MCF 10A (cell line): ENCODE data around the gene AKAP13. TPM values are rescaled to one million over a fixed set of nuclear protein-coding genes. Genes with fewer than 3 reads are reported as not detected.

Source experiments
- BruUV-seq: library from RNA; stranded (reverse); fragments of 400-500 nt; replicated peaks from 2 replicates; lab custom pipeline; 2021; lab: Mats Ljungman, UMichigan
- CTCF ChIA-PET: fragments of 300-600 bp; sonication (Branson Sonifier 250); formaldehyde crosslinking; extraction: SDS; loops from one replicate; lab custom pipeline; 2021; ENCODE audit warnings: antibody characterized with exemption, inconsistent platforms; lab: Yijun Ruan, JAX
- POLR2A ChIA-PET: fragments of 300-600, 350-650 bp; sonication (Branson Sonifier 250); formaldehyde crosslinking; extraction: SDS; loops from one replicate; lab custom pipeline; 2020; ENCODE audit warnings: antibody characterized with exemption, inconsistent platforms; lab: Yijun Ruan, JAX
- DNase-seq: peaks from one replicate; pipeline ENCODE4 v3.0.0-alpha.2; 2018; ENCODE audit not compliant: unreplicated experiment
- H3K27ac Mint-ChIP-seq: one replicate; pipeline ENCODE4 v1.8.0; 2022; ENCODE audit warnings: mild to moderate bottlenecking, low read depth, mixed read lengths; ENCODE audit not compliant: unreplicated experiment
- H3K27me3 Mint-ChIP-seq: one replicate; pipeline ENCODE4 v1.8.0; 2022; ENCODE audit warnings: mixed read lengths; ENCODE audit not compliant: insufficient read depth, unreplicated experiment
- H3K36me3 Mint-ChIP-seq: one replicate; pipeline ENCODE4 v1.8.0; 2022; ENCODE audit warnings: mild to moderate bottlenecking, moderate library complexity, mixed read lengths; ENCODE audit not compliant: insufficient read depth, unreplicated experiment
- H3K4me1 Mint-ChIP-seq: one replicate; pipeline ENCODE4 v1.8.0; 2022; ENCODE audit warnings: mixed read lengths; ENCODE audit not compliant: insufficient read depth, unreplicated experiment
- H3K4me3 Mint-ChIP-seq: one replicate; pipeline ENCODE4 v1.8.0; 2022; ENCODE audit warnings: mild to moderate bottlenecking, moderate library complexity, mixed read lengths; ENCODE audit not compliant: unreplicated experiment
- H3K9me3 Mint-ChIP-seq: one replicate; pipeline ENCODE4 v1.8.0; 2022; ENCODE audit warnings: mixed read lengths; ENCODE audit not compliant: unreplicated experiment
- CTCF ChIP-seq: fragments of 200-600 bp; IDR thresholded peaks from one replicate; pipeline ENCODE4 v1.8.0; 2022; ENCODE audit warnings: antibody characterized with exemption, mild to moderate bottlenecking; ENCODE audit not compliant: unreplicated experiment
- intact Hi-C: fragments of 100-400 bp; cut with micrococcal nuclease; formaldehyde crosslinking; loops from 2 replicates; pipeline ENCODE4 v1.14.1; 2022
- total RNA-seq: library from RNA; stranded (reverse); gene quantifications from 2 replicates; pipeline ENCODE4 v1.2.3, GENCODE V29; 2022

AKAP13 gene
- total RNA-seq, 1 experiment from 2014 or later: 65.7 TPM

- no peaks in the 10 kb centered on the region for H3K9me3 Mint-ChIP-seq
- H3K36me3 Mint-ChIP-seq: peaks cover 19% of the 10 kb centered on the region
- intact Hi-C loops: no loop called here
- H3K4me1 Mint-ChIP-seq: peaks cover 16% of the 10 kb centered on the region
- no peaks in the 10 kb centered on the region for H3K27me3 Mint-ChIP-seq
- no peak for DNase-seq
- no TSS peak for BruUV-seq
- ChIA-PET CTCF (no interaction called here), POLR2A (interaction anchor here (1.4 kb wide), 1 partner anchor 42 kb away, joined by 3 read pairs; no protein-coding TSS in a partner anchor)
- H3K4me3 Mint-ChIP-seq: no peak overlapping the region
- no peak overlapping the region for H3K27ac Mint-ChIP-seq
- no peak for TF ChIP-seq CTCF
These were observed 377.7 kb downstream of the AKAP13 start for GRCh38 chr15:85757939-85758654.

- ChIA-PET CTCF (no interaction called here), POLR2A (no interaction called here)
- intact Hi-C loops: no loop called here
- BruUV-seq: no TSS peak
- Mint-ChIP-seq H3K27ac (no peak overlapping the region), H3K27me3 (no peaks in the 10 kb centered on the region), H3K9me3 (no peaks in the 10 kb centered on the region), H3K4me3 (no peak overlapping the region), H3K36me3 (peaks cover 14% of the 10 kb centered on the region), H3K4me1 (peaks cover 16% of the 10 kb centered on the region)
- DNase-seq: no peak
- no peak for TF ChIP-seq CTCF
These were observed 378.2 kb downstream of the AKAP13 start for GRCh38 chr15:85758655-85758978.

- Mint-ChIP-seq H3K36me3 (peaks cover 8% of the 10 kb centered on the region), H3K4me3 (no peak overlapping the region), H3K27me3 (no peaks in the 10 kb centered on the region), H3K27ac (no peak overlapping the region), H3K9me3 (no peaks in the 10 kb centered on the region), H3K4me1 (peaks cover 17% of the 10 kb centered on the region)
- BruUV-seq: no TSS peak
- intact Hi-C loops: no loop called here
- ChIA-PET POLR2A (no interaction called here), CTCF (interaction anchor here (0.6 to 1.2 kb wide), 2 partner anchors 81 to 1222 kb away, joined by 3 to 5 read pairs; no protein-coding TSS in a partner anchor)
- no peak for DNase-seq
- no peak for TF ChIP-seq CTCF
These were observed 379.0 kb downstream of the AKAP13 start for GRCh38 chr15:85759376-85759775.

- no peaks in the 10 kb centered on the region for H3K27me3 Mint-ChIP-seq
- intact Hi-C loops: no loop called here
- POLR2A ChIA-PET: interaction anchor here (0.8 kb wide), 1 partner anchor 20 kb away, joined by 4 read pairs; no protein-coding TSS in a partner anchor
- CTCF ChIA-PET: interaction anchor here (1.1 to 1.2 kb wide), 2 partner anchors 21 to 81 kb away, joined by 3 to 5 read pairs; no protein-coding TSS in a partner anchor
- no peak for DNase-seq
- H3K36me3 Mint-ChIP-seq: peaks cover 8% of the 10 kb centered on the region
- no peaks in the 10 kb centered on the region for H3K9me3 Mint-ChIP-seq
- BruUV-seq: no TSS peak
- no peak for TF ChIP-seq CTCF
- H3K27ac Mint-ChIP-seq: no peak overlapping the region
- H3K4me3 Mint-ChIP-seq: no peak overlapping the region
- peaks cover 17% of the 10 kb centered on the region for H3K4me1 Mint-ChIP-seq
These were observed 379.6 kb downstream of the AKAP13 start for GRCh38 chr15:85760049-85760448.
